ENCODE data around the gene MAST4.

Gene MAST4

GRCh38 chr5:66849803-66850202 lies 253.6 kb downstream of the MAST4 start:
- H3K4me3 ChIP-seq (ENCODE audit: low read length) = no peak overlapping the region
- peak; percentile 89 for DNase-seq (ENCODE audit: low read depth)
- TF ChIP-seq CTCF (IDR thresholded peaks at IDR 0.05; ENCODE audit: insufficient read depth, low read depth, low read length, missing control alignments) = no peak

GRCh38 chr5:66850354-66851075 lies 254.3 kb downstream of the MAST4 start:
- no peak overlapping the region for H3K4me3 ChIP-seq (ENCODE audit: low read length)
- peak; percentile 89 for DNase-seq (ENCODE audit: low read depth)
- TF ChIP-seq CTCF (IDR thresholded peaks at IDR 0.05; ENCODE audit: insufficient read depth, low read depth, low read length, missing control alignments) = no peak

- no peak overlapping the region for H3K4me3 ChIP-seq (ENCODE audit: low read length)
- DNase-seq (ENCODE audit: low read depth) = peak; percentile 60
- TF ChIP-seq CTCF (IDR thresholded peaks at IDR 0.05; ENCODE audit: insufficient read depth, low read depth, low read length, missing control alignments) = no peak
Measured at GRCh38 chr5:66851306-66851705, 255.1 kb downstream of the MAST4 start.

GRCh38 chr5:66854416-66854815 lies 258.2 kb downstream of the MAST4 start:
- no peak overlapping the region for H3K4me3 ChIP-seq (ENCODE audit: low read length)
- TF ChIP-seq CTCF (IDR thresholded peaks at IDR 0.05; ENCODE audit: insufficient read depth, low read depth, low read length, missing control alignments) = no peak

GRCh38 chr5:66856041-66856805 lies 260.0 kb downstream of the MAST4 start:
- H3K4me3 ChIP-seq (ENCODE audit: low read length) = no peak overlapping the region
- no peak for TF ChIP-seq CTCF (IDR thresholded peaks at IDR 0.05; ENCODE audit: insufficient read depth, low read depth, low read length, missing control alignments)
- DNase-seq (ENCODE audit: low read depth) = no peak

More at GRCh38 chr5:66854416-66854815, 258.2 kb downstream of the MAST4 start:
- no peak for DNase-seq (ENCODE audit: low read depth)

- TF ChIP-seq CTCF (IDR thresholded peaks at IDR 0.05; ENCODE audit: insufficient read depth, low read depth, low read length, missing control alignments) = no peak
- no peak for DNase-seq (ENCODE audit: low read depth)
- H3K4me3 ChIP-seq (ENCODE audit: low read length) = no peak overlapping the region
Measured at GRCh38 chr5:66859526-66859925, 263.3 kb downstream of the MAST4 start.

Data from epithelial cell of esophagus (primary cell).